AG04450 (cell line): ENCODE measurements around the gene KMT2D. TPM values are rescaled to one million over a fixed set of nuclear protein-coding genes. Genes with fewer than 3 reads are reported as not detected.

Source experiments
- CTCF ChIA-PET: fragments of 300-600, 350-600 bp; formaldehyde crosslinking; extraction: SDS; loops from one replicate; lab custom pipeline; 2022; ENCODE audit warnings: antibody characterized with exemption, inconsistent platforms; lab: Charles Lee
- POLR2A ChIA-PET: fragments of 350-600 bp; formaldehyde crosslinking; extraction: SDS; loops from one replicate; lab custom pipeline; 2021; ENCODE audit warnings: antibody characterized with exemption, inconsistent platforms; lab: Yijun Ruan, JAX
- DNase-seq: peaks from one replicate; pipeline ENCODE4 v3.0.0-alpha.2; 2011; ENCODE audit warnings: low read depth, low spot score
- H3K27ac ChIP-seq: one replicate; pipeline ENCODE4 v1.5.1; 2012; ENCODE audit warnings: low read depth, low read length, control low read depth
- H3K27me3 ChIP-seq: one replicate; pipeline ENCODE4 v1.6.0; 2012; ENCODE audit warnings: low read length; ENCODE audit not compliant: control insufficient read depth, insufficient read depth
- H3K4me3 ChIP-seq: 2 replicates; pipeline ENCODE4 v1.5.1; 2011; ENCODE audit warnings: mild to moderate bottlenecking, low read depth, low read length, control low read depth
- H3K9me3 ChIP-seq: 2 replicates; pipeline ENCODE4 v1.5.1; 2012; ENCODE audit warnings: low read length; ENCODE audit not compliant: control insufficient read depth, insufficient read depth
- CTCF ChIP-seq: IDR thresholded peaks from 2 replicates; pipeline ENCODE4 v1.5.1; 2011; ENCODE audit warnings: low read depth, low read length, control low read depth, inconsistent platforms
- polyA plus RNA-seq: library from polyadenylated mRNA; depleted of rRNA; stranded (reverse); fragments of >200 nt; gene quantifications from 2 replicates; pipeline ENCODE4 v1.2.3, GENCODE V29; 2011

KMT2D gene
- polyA plus RNA-seq, 1 experiment = 8.9 TPM

- Histone ChIP-seq H3K27ac (peak overlapping the region; percentile 31), H3K4me3 (no peak overlapping the region), H3K9me3 (no peaks in the 10 kb centered on the region; the same call in 1 of the 2 replicates), H3K27me3 (no peaks in the 10 kb centered on the region)
- POLR2A ChIA-PET = interaction anchor here (0.5 kb wide), 1 partner anchor 186 kb away, joined by 3 read pairs; no protein-coding TSS in a partner anchor
- CTCF ChIA-PET = no interaction called here
- TF ChIP-seq CTCF = no peak
- DNase-seq = peak; percentile 16
Measured at GRCh38 chr12:49049566-49050224, 10.9 kb downstream of the KMT2D start.

DNA sequence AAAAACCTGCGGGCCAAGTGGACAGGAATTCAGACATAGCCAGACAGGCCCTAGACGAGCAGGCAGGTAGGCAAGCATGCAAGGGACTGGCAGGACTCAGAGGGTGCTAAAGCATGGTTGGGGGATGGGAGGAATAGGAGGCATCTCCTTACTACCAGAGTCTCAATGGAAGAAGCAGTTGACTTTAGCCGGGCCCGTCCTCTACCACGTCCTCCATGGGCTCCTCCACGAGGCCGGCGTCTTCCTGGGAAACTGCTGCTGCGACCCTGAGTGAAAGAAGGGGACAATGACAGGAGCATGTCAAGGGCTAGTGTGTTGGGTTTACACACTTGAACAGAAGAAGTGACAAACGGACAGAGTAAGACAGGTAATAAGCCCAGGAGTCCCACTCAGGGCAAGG lies 11.6 kb downstream of the KMT2D start:
- DNase-seq = no peak
- ChIA-PET POLR2A (no interaction called here), CTCF (interaction anchor here (0.8 kb wide), 2 partner anchors 29 to 39 kb away, joined by 3 to 4 read pairs; no protein-coding TSS in a partner anchor)
- H3K27me3 ChIP-seq = no peaks in the 10 kb centered on the region
- H3K9me3 ChIP-seq = no peaks in the 10 kb centered on the region; the same call in 1 of the 2 replicates
- H3K4me3 ChIP-seq = no peak overlapping the region
- no peak overlapping the region for H3K27ac ChIP-seq
- no peak for TF ChIP-seq CTCF

- ChIA-PET POLR2A (interaction anchor here (0.7 kb wide), 1 partner anchor 1132 kb away, joined by 4 read pairs; no protein-coding TSS in a partner anchor), CTCF (interaction anchor here (0.6 kb wide), 3 partner anchors 17 to 89 kb away, joined by 3 to 4 read pairs (median 4); no protein-coding TSS in a partner anchor)
- Histone ChIP-seq H3K4me3 (no peak overlapping the region), H3K27me3 (no peaks in the 10 kb centered on the region), H3K9me3 (no peaks in the 10 kb centered on the region; the same call in 1 of the 2 replicates), H3K27ac (no peak overlapping the region)
- no peak for DNase-seq
- TF ChIP-seq CTCF = no peak
Measured at GRCh38 chr12:49046129-49046895, 14.3 kb downstream of the KMT2D start.

GRCh38 chr12:49044660-49045059 lies 15.9 kb downstream of the KMT2D start:
- Histone ChIP-seq H3K27ac (no peak overlapping the region), H3K4me3 (no peak overlapping the region), H3K27me3 (no peaks in the 10 kb centered on the region), H3K9me3 (no peaks in the 10 kb centered on the region)
- TF ChIP-seq CTCF = no peak
- ChIA-PET POLR2A (no interaction called here), CTCF (interaction anchor here (1.4 to 1.8 kb wide), 4 partner anchors 7 to 24 kb away, joined by 3 to 8 read pairs (median 5); no protein-coding TSS in a partner anchor)
- no peak for DNase-seq
